Measurements from ENCODE around the gene HLA-E.
"Not testable (repeated sequence)": the region's sequence is repeated elsewhere in the genome, so short reads cannot be mapped to it uniquely, and the experiment has no call there.

The HLA-E gene

DNA sequence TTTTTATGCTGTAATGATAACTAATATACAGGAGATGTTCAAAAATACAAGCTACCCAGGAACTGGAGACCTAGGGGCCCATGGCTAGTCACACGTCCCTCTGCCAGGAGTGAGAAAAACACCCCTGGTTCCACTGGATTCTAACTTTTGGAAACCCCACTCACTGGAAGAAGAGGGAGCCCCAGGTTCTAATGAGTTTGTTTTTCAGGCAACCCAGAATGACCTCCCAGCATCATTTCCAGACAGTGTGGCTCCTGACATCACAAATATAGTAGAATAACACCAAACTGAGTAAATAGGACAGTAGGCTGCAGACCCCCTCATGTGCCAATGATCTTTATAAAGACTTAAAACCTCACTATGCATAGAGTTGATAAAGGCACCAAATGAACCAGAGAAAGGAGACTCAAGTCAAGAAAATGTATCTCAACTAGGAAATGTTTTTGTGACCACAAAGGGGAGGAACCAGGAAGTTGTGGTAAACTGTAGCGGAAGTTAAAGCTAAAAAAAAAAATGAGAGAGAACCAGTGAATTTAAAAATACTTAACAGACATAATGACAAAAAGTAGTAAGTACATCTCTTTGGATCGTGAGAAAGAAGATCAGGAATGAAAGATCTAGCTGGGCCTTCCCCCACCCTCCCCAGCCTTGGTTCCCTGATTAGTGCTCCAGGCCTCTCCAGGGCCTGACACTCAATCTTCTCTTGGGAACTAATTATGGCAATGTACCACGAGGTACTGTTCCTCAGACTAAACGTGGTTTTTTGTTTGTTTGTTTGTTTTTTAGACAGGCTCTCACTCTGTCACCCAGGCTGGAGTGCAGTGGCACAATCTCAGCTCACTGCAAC is 19.8 kb downstream of the HLA-E start:
- DNase-seq: no peak

DNA sequence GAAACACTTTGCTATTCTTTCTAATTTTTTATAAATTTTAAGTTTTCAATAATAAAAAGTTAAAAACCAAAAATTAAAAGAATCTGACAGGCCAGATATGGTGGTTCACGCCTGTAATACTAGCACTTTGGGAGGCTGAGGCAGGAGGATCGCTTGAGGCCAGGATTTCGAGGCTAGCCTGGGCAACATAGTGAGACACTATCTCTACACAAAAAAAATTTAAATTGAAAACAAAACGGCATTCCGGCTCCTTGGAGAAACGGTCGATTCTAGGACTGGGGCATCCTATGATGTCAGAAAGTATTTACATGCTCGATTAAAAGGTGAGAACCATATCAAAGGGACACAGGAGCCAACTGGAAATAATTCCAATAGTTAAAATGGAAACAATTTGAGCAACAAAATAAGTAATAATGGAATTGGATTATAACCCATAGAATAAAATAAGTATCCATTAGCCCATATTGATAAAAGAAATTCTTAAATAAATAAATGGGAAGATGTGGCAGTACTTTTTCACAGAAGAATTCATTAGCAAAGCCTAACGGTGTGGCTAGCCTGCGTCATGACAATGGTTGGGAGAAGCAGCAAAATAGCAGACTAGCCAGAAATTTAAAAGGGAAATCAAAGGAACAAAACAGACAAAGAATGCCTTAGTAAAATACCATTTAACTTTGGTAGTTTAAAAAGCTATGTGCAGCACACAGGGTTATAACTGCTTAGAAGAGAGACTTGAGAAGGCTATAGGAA is 21.3 kb downstream of the HLA-E start:
- no peak for DNase-seq

DNA sequence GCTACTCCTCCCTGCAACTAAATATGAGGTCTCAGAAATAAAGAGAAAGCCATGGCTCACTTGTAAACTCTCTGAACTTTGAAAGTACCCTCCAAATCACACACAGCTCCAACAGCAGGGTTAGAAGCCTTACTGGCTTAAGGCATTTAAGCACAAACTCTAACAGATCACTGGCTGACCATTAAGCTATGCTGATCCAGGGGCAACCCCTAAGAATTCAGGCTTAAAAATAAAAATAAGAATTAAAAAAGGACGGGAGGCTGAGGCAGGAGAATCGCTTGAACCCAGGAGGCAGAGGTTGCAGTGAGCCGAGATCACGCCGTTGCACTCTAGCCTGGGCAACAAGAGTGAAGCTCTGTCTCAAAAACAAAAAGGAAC is 21.8 kb downstream of the HLA-E start:
- DNase-seq: no peak

DNA sequence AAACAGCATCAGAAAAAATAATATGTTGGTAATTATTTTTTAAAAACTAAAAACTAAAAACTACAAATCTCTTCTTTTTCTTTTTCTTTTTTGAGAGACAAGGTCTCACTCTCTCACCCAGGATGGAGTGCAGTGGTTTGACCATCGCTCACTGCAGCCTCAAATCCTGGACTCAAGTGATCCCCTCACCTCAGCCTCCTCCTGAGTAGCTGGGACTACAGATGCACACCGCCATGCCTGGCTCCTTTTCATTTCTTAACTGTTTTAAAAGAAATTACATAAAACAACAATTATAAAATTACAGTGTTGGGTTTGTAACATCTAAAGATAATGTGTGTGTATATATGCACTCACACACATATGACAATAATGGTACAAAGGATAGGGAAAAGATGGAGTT is 24.1 kb downstream of the HLA-E start:
- DNase-seq: no peak

DNA sequence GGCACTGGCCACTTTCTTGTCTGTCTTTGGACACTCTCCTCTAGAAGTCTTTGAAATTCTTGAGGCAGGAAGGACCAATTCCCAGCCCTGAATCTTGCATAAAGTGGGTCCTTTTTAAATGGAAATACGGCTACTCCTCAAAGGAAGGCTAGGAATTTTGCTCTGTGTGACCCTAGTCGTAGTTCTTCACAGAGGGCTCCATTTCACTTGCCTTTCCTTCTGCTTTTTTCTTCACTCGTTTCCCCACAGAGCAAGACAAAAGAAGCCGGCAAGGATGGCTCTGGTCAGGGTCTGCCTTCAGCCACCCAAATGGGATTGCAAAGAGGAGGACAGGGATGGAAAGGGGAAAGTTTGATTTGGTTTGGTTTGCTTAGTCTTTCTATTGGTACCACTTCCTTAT is 25.8 kb downstream of the HLA-E start:
- no peak for DNase-seq

DNA sequence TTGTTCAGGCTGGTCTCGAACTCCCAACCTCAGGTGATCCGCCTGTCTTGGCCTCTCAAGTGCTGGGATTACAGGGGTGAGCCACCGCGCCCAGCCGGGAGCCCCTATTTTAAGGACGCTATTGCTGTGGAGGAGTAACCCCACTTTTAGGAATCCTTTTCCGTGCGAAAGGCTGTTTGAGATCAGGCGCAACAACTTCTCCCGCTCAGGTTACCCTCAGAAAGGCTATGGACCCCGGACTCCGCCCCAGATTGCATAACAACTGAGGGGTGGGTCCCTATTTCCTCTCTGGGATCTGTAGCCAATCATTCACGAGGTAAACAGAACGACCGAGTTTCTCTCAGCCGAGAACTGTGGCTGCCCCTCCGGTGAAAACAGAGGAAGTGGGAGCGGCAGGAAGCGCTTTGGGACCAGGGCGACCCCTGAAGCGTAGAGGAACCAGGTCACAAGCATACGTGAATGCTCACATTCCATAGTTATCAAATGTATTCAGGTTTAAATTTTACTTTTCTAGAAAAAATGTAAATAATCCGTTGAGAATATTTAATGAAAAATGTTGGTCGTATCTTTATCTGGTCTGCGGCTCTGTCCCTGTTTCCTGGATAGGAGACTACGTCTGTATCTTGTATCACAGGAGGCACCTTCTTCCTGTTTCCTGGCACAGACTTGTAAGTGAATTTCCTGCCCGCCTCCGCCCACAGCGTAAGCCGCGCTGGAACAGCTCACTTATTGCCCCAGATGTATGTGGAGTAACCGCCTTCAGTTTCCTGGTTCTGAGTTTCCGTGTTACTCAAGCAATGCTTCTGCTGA is 26.8 kb downstream of the HLA-E start:
- DNase-seq: no peak

DNA sequence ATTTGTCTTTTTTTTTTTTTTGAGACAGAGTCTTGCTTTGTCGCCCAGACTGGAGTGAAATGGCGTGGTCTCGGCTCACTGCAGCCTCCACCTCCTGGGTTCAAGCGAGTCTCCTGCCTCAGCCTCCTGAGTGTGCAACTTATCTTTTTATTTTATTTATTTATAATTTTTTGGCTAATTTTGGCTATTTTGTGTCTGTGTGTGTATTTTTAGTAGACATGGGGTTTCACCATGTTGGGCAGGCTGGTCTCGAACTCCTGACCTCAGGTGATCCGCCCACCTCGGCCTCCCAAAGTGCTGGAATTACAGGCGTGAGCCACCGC is 27.4 kb downstream of the HLA-E start:
- DNase-seq: not testable (repeated sequence)

DNA sequence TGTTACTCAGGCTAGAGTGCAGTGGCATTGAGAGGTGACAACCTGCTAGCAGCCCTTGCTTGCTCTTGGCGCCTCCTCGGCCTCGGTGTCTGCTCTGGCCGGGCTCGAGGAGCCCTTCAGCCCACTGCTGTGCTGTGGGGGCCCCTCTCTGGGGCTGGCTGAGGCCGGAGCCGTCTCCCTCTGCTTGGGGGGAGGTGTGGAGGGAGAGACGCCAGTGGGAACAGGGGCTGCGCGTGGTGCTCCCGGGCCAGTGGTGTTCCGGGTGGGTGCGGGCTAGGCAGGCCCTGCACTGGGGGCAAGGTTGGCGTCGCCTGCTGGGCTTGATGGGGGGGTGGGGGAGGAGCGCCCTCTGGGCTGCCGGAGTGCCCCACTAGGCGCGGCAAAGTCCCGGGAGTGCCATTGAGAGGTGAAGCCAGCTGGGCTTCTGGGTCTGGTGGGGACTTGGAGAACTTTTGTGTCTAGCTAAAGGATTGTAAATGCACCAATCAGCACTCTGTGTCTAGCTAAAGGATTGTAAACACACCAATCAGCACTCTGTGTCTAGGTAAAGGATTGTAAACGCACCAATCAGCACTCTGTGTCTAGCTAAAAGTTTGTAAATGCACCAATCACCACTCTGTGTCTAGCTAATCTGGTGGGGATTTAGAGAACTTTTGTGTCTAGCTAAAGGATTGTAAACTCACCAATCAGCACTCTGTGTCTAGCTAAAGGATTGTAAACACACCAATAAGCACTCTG is 28.6 kb downstream of the HLA-E start:
- DNase-seq: not testable (repeated sequence)

DNA sequence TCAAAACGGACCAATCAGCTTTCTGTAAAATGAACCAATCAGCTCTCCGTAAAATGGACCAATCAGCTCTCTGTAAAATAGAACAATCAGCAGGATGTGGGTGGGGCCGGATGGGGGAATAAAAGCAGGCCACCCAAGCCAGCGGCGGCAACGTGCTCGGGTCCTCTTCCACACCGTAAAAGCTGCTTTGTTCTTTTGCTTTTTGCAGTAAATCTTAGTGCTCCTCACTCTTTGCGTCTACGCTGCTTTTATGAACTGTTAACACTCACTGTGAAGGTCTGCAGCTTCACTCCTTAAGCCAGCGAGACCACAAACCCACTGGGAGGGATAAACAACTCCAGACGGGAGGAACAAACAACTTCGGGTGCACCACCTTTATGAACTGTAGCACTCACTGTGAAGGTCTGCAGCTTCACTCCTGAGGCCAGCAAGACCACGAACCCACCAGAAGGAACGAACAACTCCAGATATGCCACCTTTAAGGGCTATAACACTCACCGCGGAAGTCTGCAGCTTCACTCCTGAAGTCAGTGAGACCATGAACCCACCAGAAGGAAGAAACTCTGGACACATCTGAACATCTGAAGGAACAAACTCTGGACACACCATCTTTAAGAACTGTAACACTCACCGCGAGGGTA is 29.3 kb downstream of the HLA-E start:
- DNase-seq: not testable (repeated sequence)

DNA sequence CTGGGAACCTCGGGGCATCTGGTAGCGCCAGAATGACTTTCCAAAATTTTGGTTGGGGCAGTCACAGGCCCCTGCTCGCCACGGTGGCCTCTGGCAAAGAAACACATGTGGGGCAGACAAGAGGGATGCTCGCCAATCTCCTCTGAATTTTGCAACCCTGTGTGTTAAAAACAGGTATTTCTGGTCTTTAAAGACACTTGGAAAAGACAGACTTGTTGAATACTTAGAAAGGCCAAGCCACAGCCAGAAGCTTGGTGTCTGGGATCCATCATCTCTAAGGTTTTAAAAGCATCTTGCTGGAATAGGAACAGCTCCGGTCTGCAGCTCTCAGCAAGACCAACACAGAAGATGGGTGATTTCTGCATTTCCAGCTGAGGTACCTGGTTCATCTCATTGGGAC is 31.2 kb downstream of the HLA-E start:
- DNase-seq: no peak

DNA sequence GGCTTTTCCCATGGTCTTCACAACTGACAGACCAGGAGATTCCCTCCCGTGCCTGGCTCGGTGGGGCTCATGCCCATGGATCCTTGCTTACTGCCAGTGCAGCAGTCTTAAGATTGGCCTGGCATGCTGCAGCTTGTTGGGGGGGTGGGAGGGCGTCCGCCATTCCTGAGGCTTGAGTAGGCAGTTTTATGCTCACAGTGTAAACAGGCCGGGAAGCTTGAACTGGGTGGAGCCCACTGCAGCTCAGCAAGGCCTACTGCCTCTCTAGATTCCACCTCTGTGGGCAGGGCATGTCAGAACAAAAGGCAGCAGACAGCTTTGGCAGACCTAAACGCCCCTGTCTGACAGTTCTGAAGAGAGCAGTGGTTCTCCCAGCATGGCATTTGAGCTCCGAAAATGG is 31.8 kb downstream of the HLA-E start:
- DNase-seq: not testable (repeated sequence)

DNA sequence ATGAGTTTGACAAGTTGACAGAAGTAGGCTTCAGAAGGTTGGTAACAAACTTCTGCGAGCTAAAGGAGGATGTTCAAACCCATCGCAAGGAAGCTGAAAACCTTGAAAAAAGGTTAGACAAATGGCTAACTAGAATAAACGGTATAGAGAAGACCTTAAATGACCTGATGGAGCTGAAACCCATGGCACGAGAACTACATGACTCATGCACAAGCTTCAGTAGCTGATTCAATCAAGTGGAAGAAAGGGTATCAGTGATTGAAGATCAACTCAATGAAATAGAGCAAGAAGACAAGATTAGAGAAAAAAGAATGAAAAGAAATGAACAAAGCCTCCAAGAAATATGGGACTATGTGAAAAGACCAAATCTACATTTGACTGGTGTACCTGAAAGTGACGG is 32.6 kb downstream of the HLA-E start:
- not testable (repeated sequence) for DNase-seq

DNA sequence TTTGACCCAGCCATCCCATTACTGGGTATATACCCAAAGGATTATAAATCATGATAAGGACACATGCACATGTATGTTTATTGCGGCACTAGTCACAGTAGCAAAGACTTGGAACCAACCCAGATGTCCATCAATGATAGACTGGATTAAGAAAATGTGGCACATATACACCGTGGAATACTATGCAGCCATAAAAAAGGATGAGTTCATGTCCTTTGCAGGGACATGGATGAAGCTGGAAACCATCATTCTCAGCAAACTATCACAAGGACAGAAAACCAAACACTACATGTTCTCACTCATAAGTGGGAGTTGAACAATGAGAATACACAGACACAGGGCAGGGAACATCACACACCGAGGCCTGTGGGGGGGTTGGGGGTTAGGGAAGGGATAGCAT is 37.1 kb downstream of the HLA-E start:
- DNase-seq: not testable (repeated sequence)

DNA sequence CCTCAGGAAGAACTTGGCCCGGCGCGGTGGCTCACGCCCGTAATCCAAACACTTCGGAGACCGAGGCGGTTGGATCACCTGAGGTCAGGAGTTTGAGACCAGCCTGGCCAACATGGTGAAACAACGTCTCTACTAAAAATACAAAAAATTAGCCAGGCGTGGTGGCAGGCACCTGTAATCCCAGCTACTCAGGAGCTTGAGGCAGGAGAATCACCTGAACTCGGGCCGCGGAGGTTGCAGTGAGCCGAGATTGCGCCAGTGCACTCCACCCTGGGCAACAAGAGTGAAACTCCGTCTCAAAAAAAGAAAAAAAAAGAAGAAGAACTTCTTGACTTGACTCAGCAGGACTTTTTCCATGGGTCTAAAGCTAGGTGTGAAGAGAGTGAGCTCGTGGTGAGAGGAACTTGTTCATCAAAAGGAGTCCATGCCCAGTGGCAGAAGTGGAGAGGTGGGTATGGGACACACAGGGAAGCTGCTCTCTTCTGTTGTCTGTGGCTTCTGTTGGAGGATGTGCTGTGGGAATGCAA is 40.1 kb downstream of the HLA-E start:
- not testable (repeated sequence) for DNase-seq

DNA sequence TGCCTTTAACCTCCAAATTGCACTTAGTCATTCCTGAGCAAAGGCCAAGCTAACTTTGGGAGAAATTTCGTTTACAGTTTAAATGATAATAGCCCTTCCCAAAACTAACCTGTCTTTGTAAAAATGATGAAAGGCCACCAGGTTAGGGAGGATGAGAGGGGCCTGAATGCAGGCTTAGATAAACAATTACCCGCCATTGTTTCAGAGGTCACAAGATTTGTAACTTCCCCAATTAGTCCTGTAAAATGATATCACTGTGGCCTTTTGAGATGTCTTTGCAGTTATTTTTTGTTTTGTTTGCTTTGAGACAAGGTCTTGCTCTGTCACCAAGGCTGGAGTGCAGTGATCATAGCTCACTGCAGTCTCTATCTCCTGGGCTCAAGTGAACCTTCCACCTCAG is 40.7 kb downstream of the HLA-E start:
- DNase-seq: no peak

DNA sequence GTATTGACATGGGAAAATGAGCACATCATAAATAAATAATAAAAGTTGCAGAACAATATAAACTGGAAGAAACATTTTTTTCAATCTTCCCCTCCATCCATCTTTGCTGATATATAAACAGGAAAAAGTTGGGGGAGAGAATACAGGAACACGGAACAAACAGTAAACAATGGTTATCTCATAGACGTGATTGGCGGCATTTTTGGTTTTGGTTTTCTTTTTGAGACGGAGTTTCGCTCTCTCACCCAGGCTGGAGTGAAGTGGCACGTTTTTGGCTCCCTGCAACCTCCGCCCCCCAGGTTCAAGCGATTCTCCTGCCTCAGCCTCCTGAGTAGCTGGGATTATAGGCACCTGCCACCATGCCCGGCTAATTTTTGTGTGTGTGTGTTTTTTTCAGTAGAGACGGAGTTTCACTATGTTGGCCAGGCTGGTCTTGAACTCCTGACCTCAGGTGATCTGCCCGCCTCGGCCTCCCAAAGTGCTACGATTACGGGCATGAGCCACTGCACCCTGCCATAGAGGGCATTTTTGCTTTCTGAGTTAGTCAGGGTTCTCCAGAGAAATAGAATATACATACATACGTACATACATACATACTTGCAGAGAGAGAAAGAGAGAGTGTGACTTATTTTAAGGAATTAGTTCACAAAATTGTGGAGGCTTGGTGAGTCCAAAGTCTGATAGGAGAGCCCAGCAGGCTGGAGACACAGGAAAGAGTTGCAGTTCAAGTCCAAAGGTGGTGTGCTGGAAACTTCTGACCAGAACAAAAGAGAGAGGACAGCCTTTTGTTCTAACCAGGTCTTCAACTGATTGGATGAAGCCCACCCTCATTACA is 44.4 kb downstream of the HLA-E start:
- DNase-seq: no peak

DNA sequence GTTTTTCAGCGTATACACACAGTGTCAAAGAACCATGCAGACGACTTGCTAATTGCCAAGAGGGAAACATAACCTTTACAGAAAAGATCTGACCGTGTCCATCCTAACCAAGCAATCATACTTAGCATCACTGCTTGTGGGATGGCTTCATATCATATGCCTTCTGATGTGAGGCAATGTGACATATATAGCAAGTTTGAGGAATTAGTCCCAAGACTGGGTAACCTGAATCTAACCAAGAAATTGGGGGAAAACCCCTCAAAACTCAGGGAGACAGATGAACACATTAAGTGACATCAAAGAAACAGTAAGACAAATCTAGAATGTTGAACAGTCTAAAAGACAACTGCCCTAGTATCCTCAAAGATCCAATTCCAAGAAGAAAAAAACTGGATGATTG is 48.6 kb downstream of the HLA-E start:
- DNase-seq: no peak

DNA sequence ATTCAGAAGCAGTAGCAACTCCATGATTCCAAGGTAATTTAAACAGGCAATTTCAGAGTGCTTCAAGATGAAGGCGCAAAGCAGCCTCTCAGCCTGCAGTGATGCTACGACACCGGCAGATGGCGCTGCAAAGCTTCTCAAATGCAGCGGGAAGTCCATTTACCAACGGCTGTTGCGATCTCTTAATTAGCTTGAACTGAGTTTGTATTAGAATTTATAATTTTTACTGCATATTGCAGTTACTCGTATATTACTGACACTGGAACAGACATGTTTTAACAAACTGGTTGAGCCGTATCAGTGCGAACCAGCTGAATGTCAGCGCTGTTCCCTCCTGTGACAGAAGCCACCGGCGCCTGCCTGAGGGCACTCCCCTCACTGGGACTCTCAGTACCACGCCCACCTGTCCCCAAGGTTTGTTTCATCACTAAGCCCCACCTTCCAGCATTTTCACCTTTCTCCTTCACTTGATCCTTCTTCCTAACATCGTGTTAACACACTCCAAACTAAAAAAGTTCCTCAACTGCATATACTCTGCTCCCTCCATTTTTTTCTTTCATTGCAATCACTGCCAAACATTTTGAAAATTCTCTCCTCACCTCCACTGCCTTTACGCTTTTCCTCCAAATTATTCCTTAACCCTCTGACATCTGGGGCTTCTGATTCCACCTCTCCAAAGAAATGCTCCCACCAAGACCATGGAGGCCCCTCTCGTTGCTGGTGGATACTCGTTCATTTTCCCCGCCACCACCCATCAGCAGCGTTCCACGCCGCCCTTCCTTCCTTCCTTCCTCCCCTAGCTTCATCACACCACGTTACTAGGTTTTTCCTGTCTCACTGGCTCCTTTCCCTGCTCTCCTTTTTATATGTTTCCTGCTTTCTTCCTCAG is 52.5 kb downstream of the HLA-E start:
- DNase-seq: peak; percentile 51 to 55

DNA sequence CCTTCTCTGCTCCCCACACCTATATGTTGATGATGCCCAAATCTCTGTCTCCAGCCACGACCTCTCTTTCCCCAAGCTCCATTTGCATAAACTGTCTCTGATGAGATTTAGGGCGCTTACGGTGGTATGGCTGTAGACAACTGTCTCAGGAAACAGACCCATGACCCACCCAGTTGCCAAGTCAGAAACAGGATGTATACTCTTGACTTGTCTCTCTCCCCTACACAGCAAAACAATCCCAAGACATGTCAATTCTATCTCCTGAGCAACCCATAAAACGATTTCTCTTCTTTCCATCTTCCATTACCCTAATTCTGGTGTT is 53.1 kb downstream of the HLA-E start:
- DNase-seq: no peak

DNA sequence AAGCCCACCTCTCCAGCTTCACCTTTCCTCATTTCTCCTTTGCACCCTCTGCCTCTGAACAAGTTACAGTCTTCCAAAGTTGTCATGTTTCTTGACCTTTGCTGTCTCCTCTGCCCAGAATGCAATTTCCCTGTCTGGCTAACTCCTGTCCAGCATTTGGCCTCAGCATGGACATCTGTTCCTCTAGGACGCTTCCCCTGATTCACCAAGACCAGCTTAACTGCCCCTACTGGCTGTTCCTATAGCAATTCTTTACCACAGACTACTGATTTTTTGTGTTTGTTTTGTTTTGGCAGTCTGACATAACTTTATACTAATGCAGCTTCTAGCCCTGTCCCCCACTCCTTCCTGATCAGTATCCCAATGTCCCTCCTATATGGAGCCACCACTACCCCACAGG is 53.6 kb downstream of the HLA-E start:
- DNase-seq: no peak
